Measurements from ENCODE around the gene CHN2. TPM values are rescaled to one million over a fixed set of nuclear protein-coding genes. Genes with fewer than 3 reads are reported as not detected.
A peak's percentile ranks its signal among the peaks of the same experiment; 100 is the strongest.

CHN2 gene
- total RNA-seq, 1 experiment from 2014 or later: 18.8 TPM

- intact Hi-C loops (cut with micrococcal nuclease; ENCODE audit: unreplicated experiment): loop anchor here (5.0 kb wide), 1 partner anchor 128 kb away; no protein-coding TSS in a partner anchor
- H3K4me1 Mint-ChIP-seq (ENCODE audit: low read depth, unreplicated experiment): peaks cover 15% of the 10 kb centered on the region
- no peaks in the 10 kb centered on the region for H3K36me3 Mint-ChIP-seq (ENCODE audit: insufficient read depth, unreplicated experiment)
- BruUV-seq (replicated peaks): no TSS peak
- Histone ChIP-seq H3K36me3 (ENCODE audit: control insufficient read depth, insufficient read depth, low read length) (no peaks in the 10 kb centered on the region), H3K9me3 (no peaks in the 10 kb centered on the region), H3K4me3 (ENCODE audit: low read depth, low read length) (no peak overlapping the region), H3K27me3 (replicated peaks; ENCODE audit: control insufficient read depth, insufficient read depth, low read length) (no peaks in the 10 kb centered on the region), H3K4me1 (peaks cover 6% of the 10 kb centered on the region)
- POLR2A ChIA-PET: no interaction called here
- no peak for DNase-seq
- H3K9me3 Mint-ChIP-seq (ENCODE audit: unreplicated experiment): no peaks in the 10 kb centered on the region
- H3K4me3 Mint-ChIP-seq (ENCODE audit: unreplicated experiment): no peak overlapping the region
- no peak for TF ChIP-seq CTCF (IDR thresholded peaks at IDR 0.05; ENCODE audit: insufficient read depth in 1 of 2, low read depth in 1 of 2, low read length in 1 of 2, severe bottlenecking in 1 of 2, unreplicated experiment in 1 of 2)
- H3K27me3 Mint-ChIP-seq (ENCODE audit: insufficient read depth, unreplicated experiment): no peaks in the 10 kb centered on the region
- CTCF ChIA-PET: no interaction called here
- H3K27ac Mint-ChIP-seq (ENCODE audit: unreplicated experiment): peak overlapping the region; percentile 36
These were observed 285.0 kb downstream of the CHN2 start for GRCh38 chr7:29479301-29480200.

- ChIA-PET CTCF (no interaction called here), POLR2A (no interaction called here)
- BruUV-seq (replicated peaks): no TSS peak
- Mint-ChIP-seq H3K27me3 (ENCODE audit: insufficient read depth, unreplicated experiment) (no peaks in the 10 kb centered on the region), H3K27ac (ENCODE audit: unreplicated experiment) (peak overlapping the region; percentile 36), H3K4me1 (ENCODE audit: low read depth, unreplicated experiment) (peaks cover 19% of the 10 kb centered on the region), H3K4me3 (ENCODE audit: unreplicated experiment) (no peak overlapping the region), H3K36me3 (ENCODE audit: insufficient read depth, unreplicated experiment) (no peaks in the 10 kb centered on the region), H3K9me3 (ENCODE audit: unreplicated experiment) (no peaks in the 10 kb centered on the region)
- no peaks in the 10 kb centered on the region for H3K27me3 ChIP-seq (replicated peaks; ENCODE audit: control insufficient read depth, insufficient read depth, low read length)
- DNase-seq: no peak
- intact Hi-C loops (cut with micrococcal nuclease; ENCODE audit: unreplicated experiment): loop anchor here (5.0 kb wide), 1 partner anchor 127 kb away; no protein-coding TSS in a partner anchor
- no peak for TF ChIP-seq CTCF (IDR thresholded peaks at IDR 0.05; ENCODE audit: insufficient read depth in 1 of 2, low read depth in 1 of 2, low read length in 1 of 2, severe bottlenecking in 1 of 2, unreplicated experiment in 1 of 2)
- no peak overlapping the region for H3K4me3 ChIP-seq (ENCODE audit: low read depth, low read length)
- no peaks in the 10 kb centered on the region for H3K9me3 ChIP-seq
- no peaks in the 10 kb centered on the region for H3K36me3 ChIP-seq (ENCODE audit: control insufficient read depth, insufficient read depth, low read length)
- H3K4me1 ChIP-seq: peaks cover 6% of the 10 kb centered on the region
These were observed 285.9 kb downstream of the CHN2 start for GRCh38 chr7:29480451-29480850.

GRCh38 chr7:29480934-29481651, 286.5 kb downstream of the CHN2 start:
- Mint-ChIP-seq H3K9me3 (ENCODE audit: unreplicated experiment) (no peaks in the 10 kb centered on the region), H3K36me3 (ENCODE audit: insufficient read depth, unreplicated experiment) (no peaks in the 10 kb centered on the region), H3K27ac (ENCODE audit: unreplicated experiment) (peak overlapping the region; percentile 36), H3K4me1 (ENCODE audit: low read depth, unreplicated experiment) (peaks cover 22% of the 10 kb centered on the region), H3K27me3 (ENCODE audit: insufficient read depth, unreplicated experiment) (no peaks in the 10 kb centered on the region), H3K4me3 (ENCODE audit: unreplicated experiment) (no peak overlapping the region)
- POLR2A ChIA-PET: interaction anchor here (0.9 kb wide), 1 partner anchor 15 kb away, joined by 4 read pairs; no protein-coding TSS in a partner anchor
- Histone ChIP-seq H3K36me3 (ENCODE audit: control insufficient read depth, insufficient read depth, low read length) (no peaks in the 10 kb centered on the region), H3K27me3 (replicated peaks; ENCODE audit: control insufficient read depth, insufficient read depth, low read length) (no peaks in the 10 kb centered on the region), H3K9me3 (no peaks in the 10 kb centered on the region), H3K4me3 (ENCODE audit: low read depth, low read length) (no peak overlapping the region), H3K4me1 (peaks cover 6% of the 10 kb centered on the region)
- CTCF ChIA-PET: no interaction called here
- TF ChIP-seq CTCF (IDR thresholded peaks at IDR 0.05; ENCODE audit: insufficient read depth in 1 of 2, low read depth in 1 of 2, low read length in 1 of 2, severe bottlenecking in 1 of 2, unreplicated experiment in 1 of 2): no peak
- BruUV-seq (replicated peaks): no TSS peak
- DNase-seq: no peak
- intact Hi-C loops (cut with micrococcal nuclease; ENCODE audit: unreplicated experiment): loop anchor here (5.0 kb wide), 1 partner anchor 126 kb away; no protein-coding TSS in a partner anchor

Measured in Caco-2 (cell line).